HG03060 (cell line): ENCODE results near the gene CD177.
"Not testable (repeated sequence)": the region's sequence is repeated elsewhere in the genome, so short reads cannot be mapped to it uniquely, and the experiment has no call there.

Experiments used
- ATAC-seq: cut with Tn5 transposase; IDR thresholded peaks from one replicate; pipeline ENCODE4 v1.9.1; 2021; ENCODE audit warnings: low read depth, moderate number of reproducible peaks; ENCODE audit not compliant: unreplicated experiment

The CD177 gene

DNA sequence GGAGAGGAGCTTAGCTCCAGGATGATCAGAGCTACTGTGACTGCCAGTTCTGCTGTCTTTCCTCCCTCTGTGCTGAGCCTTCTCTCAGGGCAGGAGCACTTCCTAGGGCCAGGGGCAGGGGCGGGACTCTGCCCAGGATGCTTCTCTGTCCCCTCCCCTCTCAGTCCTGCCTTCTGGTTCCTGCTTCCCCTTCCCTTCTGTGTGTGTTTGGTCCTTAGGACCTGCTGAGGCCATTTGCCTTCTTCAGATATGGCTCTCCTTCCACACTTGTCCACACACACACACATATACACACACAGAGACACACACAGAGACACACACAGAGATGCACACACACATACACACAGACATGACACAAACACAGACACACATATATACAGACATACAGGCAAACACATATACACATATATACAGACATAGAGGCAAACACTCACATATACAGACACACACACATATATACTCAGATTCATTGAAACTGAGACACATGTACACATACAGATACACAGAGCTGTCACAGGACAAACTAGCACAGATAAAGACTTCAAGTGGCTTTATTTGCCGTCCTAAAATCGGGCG is 22.0 kb upstream of the CD177 start:
- ATAC-seq, result no peak

DNA sequence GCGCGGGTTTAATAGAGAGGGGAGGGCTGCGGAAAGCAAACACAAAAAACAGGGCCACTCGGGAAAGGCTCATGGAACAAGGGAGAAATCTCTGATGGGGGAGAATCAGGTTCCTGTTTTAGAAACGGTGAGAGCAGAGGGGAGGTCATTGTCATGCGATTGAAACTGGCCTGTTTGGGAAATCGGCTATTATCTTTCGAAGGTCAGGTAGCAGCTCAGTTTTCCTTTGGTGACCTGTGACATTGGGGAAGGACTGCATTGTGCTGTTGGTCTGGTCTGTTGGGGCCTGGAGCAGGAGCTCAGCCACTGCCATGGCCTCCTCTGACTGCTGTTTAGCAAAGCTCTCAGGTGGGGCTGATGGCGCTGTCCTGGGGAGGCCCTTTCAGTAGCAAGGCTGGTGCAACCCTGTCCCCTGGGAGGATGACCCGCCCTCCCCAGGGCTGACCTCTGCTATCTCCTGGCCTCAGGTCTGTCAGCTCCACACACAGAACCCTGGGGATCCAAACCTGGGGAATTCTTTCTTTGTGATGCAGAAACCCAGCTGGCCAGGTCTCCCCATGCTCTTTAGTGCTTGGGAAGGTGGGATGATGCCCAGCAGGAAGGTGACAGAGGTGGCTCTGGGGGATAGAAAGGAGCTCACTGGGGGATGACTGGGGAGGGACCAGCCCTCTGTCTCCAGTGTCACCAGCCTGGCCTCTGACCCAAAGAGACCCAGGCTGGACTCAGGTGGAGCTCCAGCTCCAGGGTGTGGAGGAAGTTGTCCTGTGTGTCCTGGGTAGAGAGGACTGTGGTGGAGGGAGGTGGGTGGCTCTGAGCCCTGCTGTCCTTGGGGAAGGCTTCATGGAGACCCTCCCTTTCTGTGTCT is 21.2 kb upstream of the CD177 start:
- ATAC-seq, result no peak

DNA sequence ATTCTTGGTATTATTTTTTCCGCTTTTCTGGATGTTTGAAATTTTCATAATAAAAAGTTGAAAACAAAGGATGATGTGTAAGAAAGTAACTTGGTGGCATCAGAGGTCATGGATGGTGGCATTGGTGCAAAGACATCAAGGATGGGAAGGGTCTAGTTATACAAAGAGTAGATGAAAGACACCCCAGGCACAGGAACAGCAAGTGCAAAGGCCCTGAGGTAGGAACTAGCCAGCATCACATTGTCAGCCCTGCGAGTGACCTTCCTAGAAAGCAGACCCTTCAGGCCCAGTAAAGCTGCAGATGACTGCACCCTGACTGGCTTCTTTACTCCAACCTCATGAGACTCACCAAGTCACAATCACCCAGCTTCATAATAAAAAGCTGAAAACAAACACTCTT is 17.0 kb upstream of the CD177 start:
- ATAC-seq, result not testable (repeated sequence)

DNA sequence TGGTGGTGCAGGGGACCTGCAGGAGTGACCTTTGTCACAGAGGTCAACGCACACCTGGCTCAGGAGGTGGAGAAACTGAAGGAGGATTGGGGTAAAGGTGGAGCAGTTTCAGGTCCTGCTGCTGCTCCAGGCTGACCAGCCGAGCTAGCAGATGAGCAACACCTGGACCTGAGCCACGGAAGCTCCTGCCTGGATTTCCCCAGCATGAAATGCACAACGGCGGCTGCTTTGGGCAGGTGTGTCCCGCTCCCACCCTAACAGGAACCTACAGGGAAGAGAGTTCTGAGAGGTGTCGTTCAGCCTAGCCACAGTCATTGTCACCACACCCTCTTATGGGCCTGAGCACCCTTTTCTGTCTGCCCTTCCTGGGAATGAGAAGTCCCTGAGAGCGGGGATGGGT is 15.7 kb upstream of the CD177 start:
- no peak for ATAC-seq

DNA sequence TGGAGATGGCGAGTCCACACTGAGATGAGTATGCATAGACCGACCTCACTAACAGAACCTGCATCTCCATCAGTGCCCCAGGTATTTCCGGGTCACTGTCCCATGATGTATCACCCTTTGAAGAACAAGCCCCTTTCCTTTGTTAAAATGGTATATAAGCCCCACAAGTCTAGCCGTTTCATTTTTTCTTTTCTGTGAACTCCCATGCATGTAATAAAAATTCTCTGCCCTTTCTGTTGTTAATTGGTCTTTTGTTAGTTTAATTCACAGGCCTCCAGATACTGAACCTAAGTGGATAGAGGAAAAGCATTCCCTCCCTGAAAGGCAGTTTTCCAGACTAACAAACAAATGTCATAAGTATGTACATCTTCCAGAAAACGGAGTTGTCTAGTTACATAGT is 15.0 kb upstream of the CD177 start:
- ATAC-seq, result no peak

DNA sequence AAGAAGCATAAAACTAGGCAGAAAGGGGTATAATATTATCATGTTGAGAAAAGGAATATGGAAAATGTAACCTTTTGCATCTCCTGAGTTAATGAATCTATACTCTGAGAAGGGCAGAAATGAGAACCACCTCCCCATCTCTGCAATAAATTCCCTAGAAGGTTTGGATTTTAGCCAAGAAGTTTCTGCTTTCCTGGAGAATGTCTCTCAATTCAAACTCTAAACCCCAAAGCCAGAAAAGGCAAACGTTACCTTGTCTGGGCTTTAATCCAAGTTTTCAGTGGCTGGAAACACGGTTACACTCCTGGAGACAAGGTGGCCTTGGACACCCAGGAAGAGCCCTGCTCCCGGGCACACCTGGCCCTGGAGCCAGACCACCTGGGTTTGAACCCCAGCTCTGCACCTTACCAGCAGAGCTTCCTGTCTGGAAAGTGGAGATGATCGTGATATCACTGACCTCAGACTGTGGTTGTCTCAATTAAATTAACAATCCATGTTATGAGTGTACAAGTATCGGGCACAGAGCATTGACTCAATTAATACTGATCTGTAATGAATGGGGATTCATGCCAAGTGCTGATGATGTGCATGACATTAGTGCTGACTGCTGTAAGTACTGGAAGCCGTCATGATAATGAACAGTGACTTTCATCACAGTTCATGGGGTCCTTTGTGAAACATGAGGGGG is 14.1 kb upstream of the CD177 start:
- ATAC-seq, result not testable (repeated sequence)

DNA sequence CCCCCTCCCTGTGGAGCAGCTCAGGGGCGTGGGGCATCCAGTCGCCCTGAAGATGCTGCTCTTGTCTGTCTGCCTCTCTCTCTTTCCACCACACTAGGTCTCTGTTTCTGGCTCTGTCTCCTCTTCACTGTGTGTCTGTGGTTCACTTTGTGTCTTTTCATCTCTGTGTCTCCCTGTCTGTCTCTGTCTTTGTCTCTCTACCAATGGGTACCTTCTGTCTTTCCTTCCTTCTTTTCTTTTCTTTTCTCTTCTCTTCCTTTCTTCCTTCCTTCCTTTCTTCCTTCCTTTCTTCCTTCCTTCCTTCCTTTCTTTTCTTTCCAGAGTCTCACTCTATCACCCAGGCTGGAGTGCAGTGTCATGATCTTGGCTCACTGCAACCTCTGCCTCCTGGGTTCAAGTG is 13.4 kb upstream of the CD177 start:
- not testable (repeated sequence) for ATAC-seq

DNA sequence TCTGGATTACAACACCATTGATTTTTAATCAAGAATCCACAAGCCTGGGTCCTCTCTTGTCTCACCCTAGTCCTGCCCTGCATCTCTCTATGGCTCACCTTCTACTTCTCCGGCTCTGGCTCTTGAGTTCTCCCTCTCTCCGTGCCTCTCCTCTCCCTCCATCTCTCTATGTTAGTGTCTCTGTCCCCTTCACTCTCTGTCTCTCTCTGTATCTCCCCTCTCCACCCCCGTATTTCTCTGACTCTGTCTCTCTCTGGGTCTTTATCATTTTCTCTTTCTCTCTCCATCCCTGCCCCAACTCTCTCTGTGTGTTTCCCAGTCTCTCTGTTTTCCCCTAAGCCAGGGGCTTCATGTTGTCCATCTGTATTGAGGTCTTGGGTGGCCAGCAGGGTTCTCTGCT is 12.4 kb upstream of the CD177 start:
- ATAC-seq, result not testable (repeated sequence)

DNA sequence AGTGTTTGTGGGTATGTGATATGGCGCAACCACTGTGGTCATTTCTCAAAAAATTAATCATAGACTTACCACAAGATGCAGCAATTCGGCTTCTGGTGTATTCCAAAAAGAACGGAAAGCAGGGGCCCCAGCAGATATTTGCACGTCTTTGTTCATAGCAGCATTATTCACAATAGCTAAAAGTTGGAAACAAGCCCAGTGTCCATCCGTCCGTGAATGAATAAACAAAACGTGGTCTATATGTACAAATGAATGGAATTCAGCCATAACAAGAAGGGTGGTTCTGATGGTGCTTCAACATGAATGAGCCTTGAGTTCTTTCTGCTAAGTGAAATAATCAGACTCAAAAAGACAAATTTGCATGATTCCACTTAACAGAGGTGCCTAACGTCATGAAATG is 11.4 kb upstream of the CD177 start:
- not testable (repeated sequence) for ATAC-seq

DNA sequence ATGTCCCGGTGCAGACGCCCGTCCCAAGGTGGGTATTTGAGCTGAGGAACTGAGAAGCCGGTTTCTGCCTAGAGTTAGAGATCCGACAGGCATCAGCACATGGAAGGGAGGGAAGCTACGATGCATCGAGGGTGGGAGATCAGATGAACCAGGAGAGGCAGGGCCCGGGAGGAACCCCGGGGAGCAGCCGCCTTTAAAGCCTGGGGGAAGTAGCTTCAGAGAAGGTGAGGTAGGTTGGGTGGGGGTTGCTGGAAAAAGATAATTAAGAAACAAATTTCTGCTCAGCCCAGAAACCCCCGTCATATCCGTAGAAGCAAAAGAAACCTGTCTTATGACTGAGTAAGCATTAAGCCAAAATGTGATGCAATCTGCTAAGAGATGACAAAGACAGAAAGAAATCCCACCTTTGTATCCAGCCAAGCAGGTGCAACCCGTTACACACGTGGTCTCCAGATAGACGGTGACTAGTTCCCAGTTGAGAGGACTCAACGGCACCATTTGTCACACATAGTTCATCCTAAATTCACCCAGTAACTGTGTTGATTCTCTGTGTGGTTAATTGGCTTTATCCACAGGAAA is 9.1 kb upstream of the CD177 start:
- ATAC-seq, result not testable (repeated sequence)

DNA sequence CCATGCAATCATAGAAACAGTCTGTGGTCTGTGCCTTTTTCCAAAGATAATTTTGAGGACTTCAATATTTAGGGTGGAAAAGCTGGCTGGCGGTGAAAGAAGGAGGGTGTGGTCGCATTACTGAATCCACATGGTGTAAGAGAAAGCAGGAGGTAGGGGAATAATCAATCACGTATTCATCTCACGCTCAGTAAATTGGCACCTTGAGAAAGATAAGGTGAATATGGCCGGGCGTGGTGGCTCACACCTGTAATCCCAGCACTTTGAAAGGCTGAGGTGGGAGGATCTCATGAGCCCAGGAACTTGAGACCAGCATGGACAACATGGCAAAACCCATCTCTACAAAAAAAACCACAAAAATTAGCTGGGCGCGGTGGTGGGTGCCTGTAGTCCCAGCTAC is 3.7 kb upstream of the CD177 start:
- not testable (repeated sequence) for ATAC-seq

DNA sequence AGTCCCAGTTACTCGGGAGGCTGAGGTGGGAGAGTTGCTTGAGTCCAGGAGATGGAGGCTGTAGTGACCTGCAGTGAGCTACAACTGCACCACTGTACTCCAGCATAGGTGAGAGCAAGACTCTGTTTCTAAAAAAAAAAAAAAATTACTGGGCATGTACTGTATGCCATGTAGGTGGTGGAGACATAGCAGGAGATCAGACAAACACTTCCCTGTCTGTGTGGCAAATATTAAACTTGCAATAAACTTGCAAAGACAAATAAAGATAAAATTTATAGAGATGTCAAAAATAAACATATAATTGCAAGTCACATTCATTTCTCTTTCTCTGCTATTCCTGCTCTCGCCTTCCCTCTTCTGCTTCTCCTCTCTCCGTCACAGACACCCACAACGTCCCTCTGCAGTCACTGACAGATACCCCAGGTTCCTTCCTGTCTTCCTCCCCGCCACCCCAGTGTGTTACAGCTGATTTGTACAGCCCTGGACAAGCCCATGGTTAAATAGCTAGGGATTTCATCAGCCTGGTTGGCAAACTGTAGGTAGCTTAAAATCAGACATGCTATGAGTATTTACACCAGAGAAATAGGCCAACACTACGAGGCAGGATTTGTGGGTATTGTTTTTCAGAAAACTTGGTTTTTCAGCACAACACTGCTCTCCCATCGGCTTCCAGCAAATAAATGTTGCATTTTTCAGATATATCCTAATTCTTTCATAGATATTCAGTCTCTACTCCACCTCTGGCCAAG is 1.3 kb upstream of the CD177 start:
- no peak for ATAC-seq

DNA sequence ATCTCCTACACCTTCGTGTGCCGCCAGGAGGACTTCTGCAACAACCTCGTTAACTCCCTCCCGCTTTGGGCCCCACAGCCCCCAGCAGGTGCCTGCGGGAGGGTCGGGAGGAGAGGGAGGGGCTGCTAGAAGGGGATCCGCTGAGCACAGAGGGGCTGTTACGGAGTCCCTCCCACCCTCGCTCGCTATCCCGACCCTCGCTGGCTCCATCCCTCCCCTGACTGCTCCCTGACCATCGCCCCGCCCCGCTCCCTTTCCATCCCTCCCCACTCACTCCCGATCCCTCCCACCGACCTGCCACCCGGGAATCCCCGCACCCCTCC is 780 bp downstream of the CD177 start:
- ATAC-seq, result no peak

DNA sequence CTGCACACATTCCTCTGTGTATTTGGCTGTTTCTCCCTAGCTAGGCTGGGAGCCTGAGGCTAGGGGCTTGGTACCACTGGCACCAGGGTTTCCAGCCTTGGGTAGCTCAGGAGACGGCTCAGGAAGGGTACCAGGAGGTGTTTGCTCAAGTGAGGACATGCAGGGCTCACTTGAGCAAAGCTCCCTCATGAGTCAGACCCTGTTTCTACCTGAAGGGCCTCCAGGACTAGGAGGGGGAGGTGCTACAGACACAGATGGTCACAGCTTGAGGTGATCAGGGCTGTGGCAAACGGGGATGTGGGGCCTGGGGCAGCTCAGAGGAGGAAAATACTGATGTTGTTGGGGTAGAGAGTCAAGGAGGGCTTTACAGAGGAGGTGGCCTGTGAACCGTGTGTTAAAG is 3.3 kb downstream of the CD177 start:
- ATAC-seq, result not testable (repeated sequence)

DNA sequence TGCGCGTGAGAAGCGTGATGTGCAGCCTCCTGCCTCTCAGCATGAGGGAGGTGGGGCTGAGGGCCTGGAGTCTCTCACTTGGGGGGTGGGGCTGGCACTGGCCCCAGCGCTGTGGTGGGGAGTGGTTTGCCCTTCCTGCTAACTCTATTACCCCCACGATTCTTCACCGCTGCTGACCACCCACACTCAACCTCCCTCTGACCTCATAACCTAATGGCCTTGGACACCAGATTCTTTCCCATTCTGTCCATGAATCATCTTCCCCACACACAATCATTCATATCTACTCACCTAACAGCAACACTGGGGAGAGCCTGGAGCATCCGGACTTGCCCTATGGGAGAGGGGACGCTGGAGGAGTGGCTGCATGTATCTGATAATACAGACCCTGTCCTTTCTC is 8.7 kb downstream of the CD177 start:
- no peak for ATAC-seq

DNA sequence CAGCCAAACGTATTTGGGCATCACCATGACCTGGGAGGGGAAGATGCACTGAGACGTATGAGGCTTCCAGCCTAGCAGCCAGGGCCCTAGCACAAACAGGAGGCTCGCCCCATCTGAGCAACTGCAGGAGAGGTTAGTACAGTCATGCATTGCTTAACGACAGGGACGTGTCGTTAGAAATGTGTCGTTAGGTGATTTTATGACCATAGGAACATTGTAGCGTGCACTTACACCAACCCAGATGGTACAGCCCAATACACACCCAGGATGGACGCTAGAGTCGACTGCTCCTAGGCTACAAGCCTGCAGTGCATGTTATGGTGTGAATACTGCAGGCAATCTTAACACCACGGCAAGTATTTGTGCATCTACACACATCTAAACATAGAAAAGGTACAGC is 9.3 kb downstream of the CD177 start:
- ATAC-seq, result no peak

DNA sequence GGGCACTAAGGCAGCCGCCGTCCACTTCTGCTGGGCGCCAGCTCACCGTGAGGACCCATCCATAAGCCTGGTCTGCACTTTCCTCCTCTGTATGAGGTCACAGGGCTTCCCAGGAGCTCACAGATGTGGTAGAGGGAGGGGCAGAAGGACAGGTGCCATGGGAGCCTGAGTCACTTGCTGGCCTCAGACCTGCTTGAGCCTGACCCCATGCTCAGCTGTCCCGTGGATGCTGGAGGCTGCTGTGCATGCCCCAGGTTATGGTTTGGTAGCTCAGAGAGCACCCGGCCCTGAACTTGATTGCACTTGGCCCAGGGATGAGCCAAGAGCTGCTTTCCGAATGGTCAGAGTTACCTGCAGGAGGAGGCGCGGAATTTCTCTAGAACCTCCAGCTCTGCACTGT is 12.2 kb downstream of the CD177 start:
- not testable (repeated sequence) for ATAC-seq

DNA sequence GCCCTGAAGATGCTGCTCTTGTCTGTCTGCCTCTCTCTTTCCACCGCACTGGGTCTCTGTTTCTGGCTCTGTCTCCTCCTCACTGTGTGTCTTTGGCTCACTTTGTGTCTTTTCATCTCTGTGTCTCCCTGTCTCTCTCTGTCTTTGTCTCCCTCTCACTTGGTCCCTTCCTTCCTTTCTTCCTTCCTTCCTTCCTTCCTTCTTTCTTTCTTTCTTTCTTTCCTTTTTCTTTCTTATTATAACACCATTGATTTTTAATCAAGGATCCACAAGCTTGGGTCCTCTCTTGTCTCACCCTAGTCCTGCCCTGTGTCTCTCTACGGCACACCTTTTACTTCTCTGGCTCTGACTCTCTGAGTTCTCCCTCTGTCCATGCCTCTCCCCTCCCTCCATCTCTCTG is 14.3 kb downstream of the CD177 start:
- ATAC-seq, result no peak

DNA sequence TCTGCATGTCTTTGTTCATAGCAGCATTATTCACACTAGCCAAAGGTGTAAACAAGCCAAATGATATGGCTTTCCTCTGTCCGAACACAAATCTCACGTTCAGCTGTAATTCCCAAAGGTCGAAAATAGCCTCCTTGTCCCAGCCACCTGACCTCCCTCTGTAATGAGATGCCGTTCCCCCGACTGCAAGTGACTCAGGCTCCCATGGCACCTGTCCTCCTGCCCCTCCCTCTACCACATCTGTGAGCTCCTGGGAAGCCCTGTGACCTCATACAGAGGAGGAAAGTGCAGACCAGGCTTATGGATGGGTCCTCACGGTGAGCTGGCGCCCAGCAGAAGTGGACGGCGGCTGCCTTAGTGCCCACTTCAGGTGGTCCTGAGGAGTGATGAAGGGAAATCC is 15.4 kb downstream of the CD177 start:
- ATAC-seq, result not testable (repeated sequence)

DNA sequence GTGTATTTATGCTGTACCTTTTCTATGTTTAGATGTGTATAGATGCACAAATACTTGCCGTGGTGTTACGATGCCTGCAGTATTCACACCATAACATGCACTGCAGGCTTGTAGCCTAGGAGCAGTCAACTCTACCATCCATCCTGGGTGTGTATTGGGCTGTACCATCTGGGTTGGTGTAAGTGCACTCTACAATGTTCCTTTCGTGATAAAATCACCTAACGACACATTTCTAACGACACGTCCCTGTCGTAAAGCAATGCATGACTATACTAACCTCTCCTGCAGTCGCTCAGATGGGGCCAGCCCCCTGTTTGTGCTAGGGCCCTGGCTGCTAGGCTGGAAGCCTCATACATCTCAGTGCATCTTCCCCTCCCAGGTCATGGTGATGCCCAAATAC is 18.4 kb downstream of the CD177 start:
- ATAC-seq, result no peak

DNA sequence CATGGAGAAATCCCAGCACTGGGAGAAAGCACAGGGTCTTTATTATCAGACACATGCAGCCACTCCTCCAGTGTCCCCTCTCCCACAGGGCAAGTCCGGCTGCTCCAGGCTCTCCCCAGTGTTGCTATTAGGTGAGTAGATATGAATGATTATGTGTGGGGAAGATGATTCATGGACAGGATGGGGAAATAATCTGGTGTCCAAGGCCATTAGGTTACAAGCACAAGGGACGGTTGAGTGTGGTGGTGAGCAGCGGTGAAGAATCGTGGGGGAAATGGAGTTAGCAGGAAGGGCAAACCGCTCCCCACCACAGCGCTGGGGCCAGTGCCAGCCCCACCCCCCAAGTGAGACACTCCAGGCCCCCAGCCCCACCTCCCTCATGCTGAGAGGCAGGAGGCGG is 19.0 kb downstream of the CD177 start:
- ATAC-seq, result no peak
